Keratinocyte (primary cell): Measurements from ENCODE around the gene SULT1A3.
"Not testable (repeated sequence)": the region's sequence is repeated elsewhere in the genome, so short reads cannot be mapped to it uniquely, and the experiment has no call there.

ENCODE experiments used
- EZH2 ChIP-seq: IDR thresholded peaks from one replicate; pipeline ENCODE4 v1.6.1; 2012; ENCODE audit warnings: inconsistent platforms, mild to moderate bottlenecking, low read length, moderate library complexity
- TF ChIP-seq, protein P1 (sequence below), 3 experiments: IDR thresholded peaks in 1 of 3; conservative IDR thresholded peaks in 1 of 3; optimal IDR thresholded peaks in 1 of 3; 2 replicates in 2 of 3; 3 replicates in 1 of 3; pipeline versions ENCODE3 to v1.5.1; 2011; ENCODE audit warnings: low read length in 3 of 3, mild to moderate bottlenecking in 3 of 3, moderate library complexity in 2 of 3, control low read depth in 1 of 3, inconsistent platforms in 1 of 3; ENCODE audit not compliant: insufficient read depth in 2 of 3; ENCODE audit errors: extremely low read depth in 1 of 3

GRCh38 chr16:30191158-30191557 lies 7.9 kb upstream of the SULT1A3 start:
- TF ChIP-seq, protein P1, sequence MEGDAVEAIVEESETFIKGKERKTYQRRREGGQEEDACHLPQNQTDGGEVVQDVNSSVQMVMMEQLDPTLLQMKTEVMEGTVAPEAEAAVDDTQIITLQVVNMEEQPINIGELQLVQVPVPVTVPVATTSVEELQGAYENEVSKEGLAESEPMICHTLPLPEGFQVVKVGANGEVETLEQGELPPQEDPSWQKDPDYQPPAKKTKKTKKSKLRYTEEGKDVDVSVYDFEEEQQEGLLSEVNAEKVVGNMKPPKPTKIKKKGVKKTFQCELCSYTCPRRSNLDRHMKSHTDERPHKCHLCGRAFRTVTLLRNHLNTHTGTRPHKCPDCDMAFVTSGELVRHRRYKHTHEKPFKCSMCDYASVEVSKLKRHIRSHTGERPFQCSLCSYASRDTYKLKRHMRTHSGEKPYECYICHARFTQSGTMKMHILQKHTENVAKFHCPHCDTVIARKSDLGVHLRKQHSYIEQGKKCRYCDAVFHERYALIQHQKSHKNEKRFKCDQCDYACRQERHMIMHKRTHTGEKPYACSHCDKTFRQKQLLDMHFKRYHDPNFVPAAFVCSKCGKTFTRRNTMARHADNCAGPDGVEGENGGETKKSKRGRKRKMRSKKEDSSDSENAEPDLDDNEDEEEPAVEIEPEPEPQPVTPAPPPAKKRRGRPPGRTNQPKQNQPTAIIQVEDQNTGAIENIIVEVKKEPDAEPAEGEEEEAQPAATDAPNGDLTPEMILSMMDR (optimal IDR thresholded peaks at IDR 0.05 in 1 of 3, IDR thresholded peaks at IDR 0.05 in 1 of 3, conservative IDR thresholded peaks at IDR 0.05 in 1 of 3; ENCODE audit: extremely low read depth in 1 of 3, insufficient read depth in 2 of 3, low read length in 3 of 3) = not testable (repeated sequence)
- TF ChIP-seq EZH2 = not testable (repeated sequence)
